ENCODE measurements around the gene MAFG. TPM values are rescaled to one million over a fixed set of nuclear protein-coding genes. Genes with fewer than 3 reads are reported as not detected.

Gene MAFG
- total and polyA plus RNA-seq, 2 of the 13 experiments (the other 11 are each of a cell fraction or from before 2014, with no cell fraction given): 14.5 to 20.0 TPM

GRCh38 chr17:81869221-81870130 lies 58.1 kb downstream of the MAFG start (continued):
- TF ChIP-seq MZF1 (CRISPR knock-in tag; IDR thresholded peaks at IDR 0.05; ENCODE audit: borderline replicate concordance): no peak
- 0 out of 2 replicates have a peak, but pooled peaks have one; percentile 11 for TF ChIP-seq EED (CRISPR knock-in tag; IDR thresholded peaks at IDR 0.05)
- peak; percentile 91 for TF ChIP-seq HOXA9 (CRISPR knock-in tag; IDR thresholded peaks at IDR 0.05; ENCODE audit: borderline replicate concordance)
- TF ChIP-seq ZNF782 (CRISPR knock-in tag; IDR thresholded peaks at IDR 0.05; ENCODE audit: borderline replicate concordance): no peak
- no peak for TF ChIP-seq NCOA1 (CRISPR knock-in tag; IDR thresholded peaks at IDR 0.05)
- TF ChIP-seq NFYC (CRISPR knock-in tag; IDR thresholded peaks at IDR 0.05): no peak
- no peak for TF ChIP-seq RAD51 (IDR thresholded peaks at IDR 0.05; ENCODE audit: borderline replicate concordance)
- TF ChIP-seq SATB2 (CRISPR knock-in tag; IDR thresholded peaks at IDR 0.05): no peak
- TF ChIP-seq CBX2 (IDR thresholded peaks at IDR 0.05; ENCODE audit: low read depth, low read length): no peak
- TF ChIP-seq CBX2 (CRISPR knock-in tag; IDR thresholded peaks at IDR 0.05; ENCODE audit: low read depth): no peak
- peak; percentile 9 for TF ChIP-seq ZEB1 (IDR thresholded peaks at IDR 0.05; ENCODE audit: insufficient replicate concordance, low read depth)
- TF ChIP-seq ZNF503 (CRISPR knock-in tag; IDR thresholded peaks at IDR 0.05): peak; percentile 61; the same call in 1 of the 2 replicates
- TF ChIP-seq HOXA7 (CRISPR knock-in tag; IDR thresholded peaks at IDR 0.05): no peak
- no peak; the same call in 1 of the 2 replicates for TF ChIP-seq FIP1L1 (IDR thresholded peaks at IDR 0.05; ENCODE audit: borderline replicate concordance, insufficient read depth, low read depth, low read length)
- TF ChIP-seq SP140L (CRISPR knock-in tag; IDR thresholded peaks at IDR 0.05; ENCODE audit: borderline replicate concordance): no peak
- TF ChIP-seq NFIB (CRISPR knock-in tag; IDR thresholded peaks at IDR 0.05; ENCODE audit: borderline replicate concordance): peak; percentile 61; the same call in 1 of the 2 replicates
- TF ChIP-seq U2AF1 (optimal IDR thresholded peaks at IDR 0.05; ENCODE audit: low read depth, low read length): no peak
- no peak for TF ChIP-seq HNF4G (IDR thresholded peaks at IDR 0.05; ENCODE audit: borderline replicate concordance, low read depth, low read length)
- no peak for TF ChIP-seq HNF4G (CRISPR knock-in tag; IDR thresholded peaks at IDR 0.05; ENCODE audit: borderline replicate concordance, low read depth)
- no peak for TF ChIP-seq GRHL1 (CRISPR knock-in tag; conservative IDR thresholded peaks at IDR 0.05)
- TF ChIP-seq SOX13 (IDR thresholded peaks at IDR 0.05): 0 out of 2 replicates have a peak, but pooled peaks have one; percentile 8
- TF ChIP-seq SOX13 (CRISPR knock-in tag; conservative IDR thresholded peaks at IDR 0.05 in 1 of 2, IDR thresholded peaks at IDR 0.05 in 1 of 2): no peak
- TF ChIP-seq NFYB (CRISPR knock-in tag; IDR thresholded peaks at IDR 0.05): no peak
- peak; percentile 35; the same call in 1 of the 2 replicates for TF ChIP-seq MAZ (IDR thresholded peaks at IDR 0.05; ENCODE audit: borderline replicate concordance, low read depth, low read length)
- no peak; the same call in 1 of the 2 replicates for TF ChIP-seq MAZ (CRISPR knock-in tag; IDR thresholded peaks at IDR 0.05; ENCODE audit: low read depth)
- no peak; the same call in 1 of the 2 replicates for TF ChIP-seq ZNF205 (CRISPR knock-in tag; IDR thresholded peaks at IDR 0.05)
- TF ChIP-seq RBAK (CRISPR knock-in tag; IDR thresholded peaks at IDR 0.05): no peak; the same call in 1 of the 2 replicates

All from HepG2 (cell line).